NCI-H446 (cell line): ENCODE results near the gene ATAD3A.

Experiments
- DNase-seq, 2 experiments: peaks; one replicate each; lab custom pipeline; 2025; lab: John Stamatoyannopoulos, UW

The ATAD3A gene

GRCh38 chr1:1540090-1540817, 28.3 kb downstream of the ATAD3A start, which contains the start of gene TMEM240:
TSS of gene TMEM240 (minus strand) at chr1:1540624. CDS start at chr1:1540346, 278 bp downstream.
- no peak for DNase-seq

DNA sequence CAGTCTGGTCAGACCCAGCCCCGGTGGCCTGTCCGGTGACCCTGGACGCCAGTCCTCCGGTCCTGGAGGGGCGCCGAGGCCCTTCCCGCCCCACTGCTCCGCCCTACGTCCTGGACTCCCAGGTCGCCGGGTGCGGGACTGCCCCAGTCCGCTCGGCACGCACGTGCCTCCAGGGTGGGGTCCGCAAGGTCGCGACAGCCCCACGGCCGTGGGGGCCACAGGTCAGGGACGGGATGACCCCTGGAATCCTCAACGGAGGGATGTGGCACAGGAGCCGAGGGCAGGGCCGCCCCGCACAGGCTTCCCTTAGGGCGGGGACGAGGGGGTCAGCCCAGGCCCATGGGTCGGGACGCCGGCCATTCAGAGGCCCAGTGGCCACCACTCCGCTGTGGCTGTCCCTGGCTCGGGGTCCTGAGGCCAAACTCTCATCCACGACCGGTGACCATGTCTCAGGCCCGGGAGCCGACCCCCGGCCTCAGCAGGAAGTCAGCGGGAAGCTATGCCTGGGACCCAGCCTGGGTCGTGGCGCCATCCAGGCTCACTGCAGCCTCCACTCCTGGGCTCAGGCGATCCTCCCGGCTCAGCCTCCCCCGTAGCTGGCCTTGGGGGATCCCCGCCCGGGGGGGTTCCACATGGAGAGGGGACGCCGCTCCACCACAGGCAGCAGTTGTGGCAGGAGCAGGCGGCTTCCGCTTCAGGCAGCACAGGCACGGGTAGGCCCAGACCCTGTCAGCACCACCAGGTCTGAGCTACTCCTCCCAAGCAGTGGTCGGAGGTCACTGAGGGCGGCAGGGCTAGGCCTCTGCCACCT, 29.1 kb downstream of the ATAD3A start:
- no peak for DNase-seq

GRCh38 chr1:1541956-1542765, 30.2 kb downstream of the ATAD3A start:
- no peak for DNase-seq

DNA sequence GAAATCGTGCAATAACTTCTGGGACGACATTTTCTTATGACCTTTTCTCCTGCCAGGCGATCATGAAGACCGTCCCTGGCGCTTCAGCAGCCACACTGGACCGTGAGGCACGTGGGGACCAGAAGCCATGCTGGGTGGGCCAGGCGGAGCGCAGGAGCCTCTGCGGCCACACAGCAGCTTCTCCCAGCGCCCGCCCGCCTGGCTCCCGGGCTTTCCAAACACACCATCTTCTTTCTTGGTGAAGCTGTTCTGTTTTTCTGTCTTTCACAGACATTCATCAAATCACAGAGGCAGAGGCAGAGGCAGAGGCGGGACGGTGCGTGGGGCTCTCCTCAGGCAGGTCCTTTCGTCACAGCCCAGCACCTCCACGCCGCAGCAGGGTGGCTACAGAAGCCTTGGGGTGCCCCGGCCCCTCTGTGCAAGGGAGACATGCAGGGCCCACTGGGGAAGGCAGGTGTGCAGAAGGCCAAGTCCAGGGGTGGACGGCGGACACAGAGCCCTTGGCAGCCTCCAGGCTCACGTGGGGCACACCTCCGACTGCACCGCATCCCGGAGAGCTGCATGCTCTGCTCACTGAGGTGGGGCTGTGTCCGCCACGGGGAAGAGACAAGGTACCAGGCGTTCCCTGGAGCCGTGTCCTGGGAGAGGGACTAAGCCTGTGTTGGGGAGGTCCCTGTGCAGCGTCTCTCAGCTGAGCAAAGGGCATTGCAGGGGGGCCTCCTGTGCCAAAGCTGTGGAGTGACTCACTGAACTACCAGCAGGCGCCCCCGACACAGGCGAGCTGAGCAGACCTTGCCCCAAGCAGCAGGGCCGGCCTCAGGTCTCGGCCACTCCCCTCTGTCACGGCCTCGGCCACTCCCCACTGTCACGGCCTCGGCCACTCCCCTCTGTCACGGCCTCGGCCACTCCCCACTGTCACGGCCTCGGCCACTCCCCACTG, 31.1 kb downstream of the ATAD3A start:
- DNase-seq = no peak

- DNase-seq = no peak
These were observed 31.7 kb downstream of the ATAD3A start for GRCh38 chr1:1543706-1544099.

- DNase-seq = no peak
These were observed 32.6 kb downstream of the ATAD3A start for GRCh38 chr1:1544544-1544943.

DNA sequence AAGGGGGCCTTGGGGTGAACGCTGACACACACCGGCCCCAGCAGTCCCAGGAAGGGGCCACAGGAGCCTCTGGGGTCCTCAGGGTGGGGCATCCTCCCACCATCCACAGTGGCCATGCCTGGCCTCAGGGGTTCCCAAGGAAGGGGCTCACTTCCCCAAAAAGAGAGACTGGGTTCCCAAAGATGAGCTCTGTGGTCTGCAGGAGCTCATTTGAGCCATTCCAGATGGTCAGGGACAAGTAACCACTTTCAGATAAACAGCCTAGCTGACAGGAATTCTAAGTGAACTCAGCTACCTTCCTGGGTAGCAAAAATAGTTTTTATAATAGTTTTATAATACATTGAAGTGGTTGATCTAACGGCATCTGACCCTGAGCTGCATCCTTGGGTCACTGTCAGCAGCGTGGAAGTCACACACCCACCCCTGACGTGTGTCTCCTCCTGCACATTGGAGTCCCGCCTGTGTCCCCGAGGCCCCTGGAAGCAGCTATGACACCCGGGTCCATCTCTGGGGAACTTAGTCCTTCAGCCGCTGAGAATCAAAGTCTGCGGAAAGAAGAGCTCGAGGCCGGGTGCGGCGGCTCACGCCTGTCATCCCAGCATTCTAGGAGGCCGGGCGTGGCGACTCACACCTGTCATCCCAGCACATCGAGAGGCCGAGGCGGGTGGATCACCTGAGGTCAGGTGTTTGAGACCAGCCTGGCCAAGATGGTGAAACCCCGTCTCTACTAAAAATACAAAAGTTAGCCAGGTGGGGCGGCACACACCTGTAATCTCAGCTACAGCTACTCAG, 34.2 kb downstream of the ATAD3A start:
- no peak for DNase-seq

DNA sequence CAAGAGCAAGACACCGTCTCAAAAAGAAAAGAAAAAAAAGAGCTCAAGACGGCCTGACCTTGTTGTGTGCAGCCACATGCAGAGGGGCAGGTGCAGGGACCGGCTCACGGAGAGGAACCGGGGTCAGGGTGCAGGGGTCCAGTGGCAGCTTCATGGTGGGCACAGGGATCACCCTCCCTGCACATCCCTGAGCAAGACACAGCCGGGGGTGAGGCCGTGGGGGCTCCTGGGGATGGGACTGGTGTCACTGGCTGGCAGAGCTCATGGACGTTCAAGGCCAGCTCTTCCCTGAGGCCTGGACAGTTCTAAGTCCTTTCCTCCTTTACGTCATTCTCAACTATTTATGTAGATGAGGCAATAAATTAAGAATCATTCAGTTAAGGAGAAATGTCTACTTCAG, 35.0 kb downstream of the ATAD3A start:
- no peak for DNase-seq

GRCh38 chr1:1547476-1547875, 35.5 kb downstream of the ATAD3A start:
- no peak for DNase-seq

DNA sequence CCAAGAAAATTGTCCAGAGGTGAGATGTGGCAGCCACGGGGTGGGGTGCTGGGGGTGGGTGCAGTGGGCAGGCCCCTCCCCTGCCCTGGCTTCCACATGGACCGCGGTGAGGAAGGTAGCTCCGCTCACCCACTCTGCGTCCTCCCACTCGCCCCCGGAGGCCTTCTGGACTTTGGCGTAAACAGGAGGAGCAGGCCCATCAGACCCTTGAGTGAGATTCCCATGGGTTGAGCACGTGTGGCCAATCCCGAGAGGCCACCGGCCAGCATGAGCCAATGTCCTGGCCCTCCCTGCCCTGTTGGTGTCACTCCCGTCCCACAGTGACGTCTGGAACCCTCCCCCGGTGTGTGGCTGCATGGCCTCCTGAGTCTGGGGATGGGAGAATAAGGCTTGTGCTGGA, 36.6 kb downstream of the ATAD3A start:
- no peak for DNase-seq

DNA sequence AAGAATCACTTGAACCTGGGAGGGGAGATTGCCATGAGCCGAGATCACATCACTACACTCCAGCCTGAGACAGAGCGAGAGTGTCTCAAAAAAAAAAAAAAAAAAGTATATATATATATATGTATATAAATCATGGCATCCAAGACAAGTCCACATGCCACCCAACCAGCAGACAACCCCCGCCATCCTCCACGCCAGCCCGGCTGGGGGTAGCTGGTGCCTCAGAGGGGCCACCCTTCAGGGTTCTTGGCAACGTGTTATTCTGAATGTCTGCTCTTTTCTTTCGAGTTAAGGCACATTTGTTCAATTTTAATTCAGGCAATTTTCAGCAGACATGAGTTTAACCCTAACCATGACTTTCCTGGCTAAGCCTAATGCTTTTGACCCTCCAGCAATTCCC, 38.1 kb downstream of the ATAD3A start:
- DNase-seq = no peak

GRCh38 chr1:1550591-1551432, 38.9 kb downstream of the ATAD3A start:
- no peak for DNase-seq

DNA sequence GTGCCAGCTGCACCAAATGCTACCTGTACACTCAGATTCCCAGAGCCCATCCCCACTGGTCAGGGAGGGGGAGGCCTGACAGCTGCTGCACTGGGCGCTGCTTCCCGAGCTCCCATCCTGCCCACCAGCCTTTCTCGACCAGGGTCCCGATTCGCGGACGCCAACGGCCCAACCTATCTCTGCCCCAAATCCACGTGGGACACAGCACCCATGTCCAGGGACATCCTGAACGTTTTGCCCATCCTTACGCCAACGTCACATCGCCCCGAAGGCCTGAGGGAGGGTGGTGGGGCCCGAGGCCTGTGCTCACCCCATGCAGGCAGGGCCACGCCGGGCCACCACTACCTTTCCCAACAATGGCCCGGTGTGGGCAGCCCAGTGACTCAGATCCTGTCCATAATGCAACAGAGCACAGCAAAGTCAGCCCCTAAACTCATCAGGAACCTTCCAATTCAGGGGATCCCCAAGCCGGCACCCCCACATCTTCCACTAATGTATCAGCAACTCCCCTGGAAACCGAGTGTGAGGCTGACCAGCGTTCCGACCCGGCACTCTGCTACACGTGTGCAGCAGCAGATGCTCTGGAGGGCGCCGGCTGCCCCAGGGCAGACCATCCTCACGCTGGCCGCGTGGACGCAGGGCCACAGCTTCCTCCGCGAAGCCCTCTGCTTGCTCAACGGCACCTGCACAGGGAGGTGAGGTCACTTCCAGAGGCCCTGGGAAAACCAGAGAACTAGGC, 39.7 kb downstream of the ATAD3A start:
- no peak for DNase-seq

GRCh38 chr1:1552263-1552639, 40.3 kb downstream of the ATAD3A start:
- no peak for DNase-seq

DNA sequence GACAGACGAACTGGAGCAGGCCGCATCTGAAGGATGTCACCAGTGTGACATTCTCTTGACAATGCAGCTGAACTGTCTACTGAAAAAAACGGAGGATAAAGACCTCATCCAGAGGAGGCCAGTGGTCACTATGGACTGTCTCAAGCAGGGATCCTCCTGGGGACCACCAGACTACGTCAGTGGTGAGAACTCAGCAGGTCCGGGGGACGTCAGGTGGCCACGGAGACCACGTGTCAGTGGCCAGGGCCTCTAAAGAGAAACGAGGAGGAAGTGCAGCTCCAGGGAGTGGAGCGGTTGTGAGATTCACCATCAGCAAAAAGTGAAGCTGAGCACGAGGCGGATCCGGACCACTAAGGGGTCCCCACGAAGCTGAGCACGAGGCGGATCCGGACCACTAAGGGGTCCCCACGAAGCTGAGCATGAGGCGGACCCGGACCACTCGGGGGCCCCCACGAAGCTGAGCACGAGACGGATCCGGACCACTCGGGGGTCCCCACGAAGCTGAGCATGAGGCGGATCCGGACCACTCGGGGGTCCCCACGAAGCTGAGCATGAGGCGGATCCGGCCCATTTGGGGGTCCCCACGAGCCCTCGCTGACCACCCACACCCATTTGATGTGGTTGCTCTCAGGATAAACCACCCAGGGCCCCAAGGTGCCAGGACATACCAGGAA, 42.0 kb downstream of the ATAD3A start:
- DNase-seq = no peak

- DNase-seq = no peak
These were observed 42.6 kb downstream of the ATAD3A start for GRCh38 chr1:1554550-1554925.

- no peak for DNase-seq
These were observed 43.3 kb downstream of the ATAD3A start for GRCh38 chr1:1554926-1555915.
